Activated CD8-positive, alpha-beta memory T cell treated with anti-CD3 and anti-CD28 coated beads for 48 hours (primary cell): ENCODE results near the gene DGAT2.

Source experiments
- DNase-seq, 3 experiments: peaks; one replicate each; pipeline ENCODE4 v3.0.0-alpha.2; 2020; ENCODE audit warnings: low read depth in 2 of 3, low spot score in 2 of 3

Gene DGAT2

GRCh38 chr11:75778962-75779361, 10.4 kb downstream of the DGAT2 start:
- no peak for DNase-seq

GRCh38 chr11:75779960-75780359, 11.4 kb downstream of the DGAT2 start:
- no peak for DNase-seq

GRCh38 chr11:75780888-75781287, 12.3 kb downstream of the DGAT2 start:
- DNase-seq: no peak

- no peak for DNase-seq
Measured at GRCh38 chr11:75781296-75781695, 12.7 kb downstream of the DGAT2 start.

- DNase-seq: no peak
Measured at GRCh38 chr11:75781831-75782230, 13.3 kb downstream of the DGAT2 start.

- DNase-seq: no peak
Measured at GRCh38 chr11:75782540-75783263, 14.1 kb downstream of the DGAT2 start.

GRCh38 chr11:75783416-75784084, 15.0 kb downstream of the DGAT2 start:
- DNase-seq: no peak

- DNase-seq: no peak
Measured at GRCh38 chr11:75784085-75784478, 15.5 kb downstream of the DGAT2 start.

- DNase-seq: no peak
Measured at GRCh38 chr11:75784506-75784905, 15.9 kb downstream of the DGAT2 start.

- no peak for DNase-seq
Measured at GRCh38 chr11:75785187-75785586, 16.6 kb downstream of the DGAT2 start.

- DNase-seq: no peak
Measured at GRCh38 chr11:75786101-75786736, 17.6 kb downstream of the DGAT2 start.

GRCh38 chr11:75789521-75789920, 20.9 kb downstream of the DGAT2 start:
- DNase-seq: no peak

GRCh38 chr11:75790986-75791385, 22.4 kb downstream of the DGAT2 start:
- no peak for DNase-seq

- DNase-seq: no peak
Measured at GRCh38 chr11:75792127-75792731, 23.7 kb downstream of the DGAT2 start.

- no peak for DNase-seq
Measured at GRCh38 chr11:75792997-75793800, 24.6 kb downstream of the DGAT2 start.

GRCh38 chr11:75793966-75794365, 25.4 kb downstream of the DGAT2 start:
- no peak for DNase-seq

GRCh38 chr11:75795276-75796090, 26.9 kb downstream of the DGAT2 start:
- no peak for DNase-seq

- no peak for DNase-seq
Measured at GRCh38 chr11:75796091-75796435, 27.5 kb downstream of the DGAT2 start.

GRCh38 chr11:75797116-75797515, 28.5 kb downstream of the DGAT2 start:
- no peak for DNase-seq

- no peak for DNase-seq
Measured at GRCh38 chr11:75797792-75798191, 29.2 kb downstream of the DGAT2 start.
